Measurements from ENCODE around the gene GUCA2A.

GUCA2A gene

DNA sequence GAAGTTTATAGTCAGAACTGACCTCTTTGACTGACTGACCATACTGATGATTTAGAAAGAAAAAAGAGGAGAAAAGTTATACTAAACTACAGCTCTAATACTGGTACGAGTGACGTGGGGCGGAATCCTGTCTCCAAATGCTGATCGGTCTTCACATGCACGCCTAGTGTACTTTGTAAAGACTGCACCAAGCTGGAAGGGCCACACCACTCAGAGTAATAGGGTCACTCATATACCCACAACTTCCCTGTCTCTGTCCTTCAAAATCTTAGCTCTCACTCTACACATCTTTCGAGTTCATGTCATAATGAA is 19.4 kb upstream of the GUCA2A start:
- TF ChIP-seq, protein P1, sequence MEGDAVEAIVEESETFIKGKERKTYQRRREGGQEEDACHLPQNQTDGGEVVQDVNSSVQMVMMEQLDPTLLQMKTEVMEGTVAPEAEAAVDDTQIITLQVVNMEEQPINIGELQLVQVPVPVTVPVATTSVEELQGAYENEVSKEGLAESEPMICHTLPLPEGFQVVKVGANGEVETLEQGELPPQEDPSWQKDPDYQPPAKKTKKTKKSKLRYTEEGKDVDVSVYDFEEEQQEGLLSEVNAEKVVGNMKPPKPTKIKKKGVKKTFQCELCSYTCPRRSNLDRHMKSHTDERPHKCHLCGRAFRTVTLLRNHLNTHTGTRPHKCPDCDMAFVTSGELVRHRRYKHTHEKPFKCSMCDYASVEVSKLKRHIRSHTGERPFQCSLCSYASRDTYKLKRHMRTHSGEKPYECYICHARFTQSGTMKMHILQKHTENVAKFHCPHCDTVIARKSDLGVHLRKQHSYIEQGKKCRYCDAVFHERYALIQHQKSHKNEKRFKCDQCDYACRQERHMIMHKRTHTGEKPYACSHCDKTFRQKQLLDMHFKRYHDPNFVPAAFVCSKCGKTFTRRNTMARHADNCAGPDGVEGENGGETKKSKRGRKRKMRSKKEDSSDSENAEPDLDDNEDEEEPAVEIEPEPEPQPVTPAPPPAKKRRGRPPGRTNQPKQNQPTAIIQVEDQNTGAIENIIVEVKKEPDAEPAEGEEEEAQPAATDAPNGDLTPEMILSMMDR (IDR thresholded peaks at IDR 0.05; ENCODE audit: insufficient read depth, missing control alignments) = no peak
- DNase-seq (ENCODE audit: insufficient read length, low spot score) = no peak
- no peak for FAIRE-seq

DNA sequence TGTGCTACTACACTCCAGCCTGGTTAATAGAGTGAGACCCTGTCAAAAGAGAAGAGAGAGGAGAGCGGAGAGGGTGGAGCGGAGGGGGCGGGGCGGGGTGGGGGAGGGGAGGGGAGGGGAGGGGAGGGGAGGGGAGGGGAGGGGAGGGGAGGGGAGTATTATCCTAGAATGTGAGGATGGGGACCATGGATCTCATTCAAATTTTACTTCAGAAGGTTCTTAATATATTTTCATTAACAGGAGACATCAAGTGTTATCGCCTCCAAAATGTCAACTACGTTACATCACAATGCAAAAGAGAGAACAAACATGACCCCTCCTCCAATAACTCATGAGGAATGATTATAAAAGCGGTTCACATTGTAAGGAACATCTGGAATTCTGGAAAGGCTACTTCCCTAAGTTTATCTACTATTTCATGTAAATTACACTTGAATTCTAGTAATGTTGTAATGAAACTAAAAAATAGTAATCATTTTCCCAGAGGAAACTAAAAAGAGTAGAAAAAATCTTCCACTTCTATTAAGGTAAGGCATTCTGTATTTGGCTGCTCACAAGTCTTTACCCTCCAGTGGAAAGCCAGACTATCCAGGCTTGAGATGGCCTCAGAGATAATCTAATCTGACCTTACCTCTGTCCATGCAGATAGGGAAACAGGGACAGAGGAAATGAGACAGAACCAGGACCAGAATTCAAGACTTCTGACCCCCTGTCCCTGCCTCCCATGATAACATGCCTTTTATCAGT is 18.8 kb upstream of the GUCA2A start:
- DNase-seq (ENCODE audit: insufficient read length, low spot score) (no peak), FAIRE-seq (no peak)
- TF ChIP-seq, protein P1 (IDR thresholded peaks at IDR 0.05; ENCODE audit: insufficient read depth, missing control alignments) = no peak

DNA sequence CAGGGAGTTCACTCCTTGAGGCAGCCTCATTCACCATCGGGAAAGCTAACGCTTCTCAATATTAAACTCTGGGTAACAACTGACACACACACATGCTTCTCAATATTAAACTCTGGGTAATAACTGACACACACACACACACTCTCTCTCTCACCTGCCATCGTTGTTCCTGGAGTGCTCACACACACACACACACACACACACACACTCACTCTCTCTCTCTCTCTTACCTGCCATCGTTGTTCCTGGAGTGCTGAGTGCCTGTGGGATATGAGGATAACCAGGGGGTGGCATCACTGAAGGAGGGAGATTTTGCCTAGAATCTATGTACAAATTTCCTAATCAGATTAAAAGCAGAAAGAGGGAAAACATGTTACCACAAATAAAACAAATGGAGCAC is 17.1 kb upstream of the GUCA2A start:
- TF ChIP-seq, protein P1 (IDR thresholded peaks at IDR 0.05; ENCODE audit: insufficient read depth, missing control alignments) = no peak
- DNase-seq (ENCODE audit: insufficient read length, low spot score) (no peak), FAIRE-seq (no peak)

DNA sequence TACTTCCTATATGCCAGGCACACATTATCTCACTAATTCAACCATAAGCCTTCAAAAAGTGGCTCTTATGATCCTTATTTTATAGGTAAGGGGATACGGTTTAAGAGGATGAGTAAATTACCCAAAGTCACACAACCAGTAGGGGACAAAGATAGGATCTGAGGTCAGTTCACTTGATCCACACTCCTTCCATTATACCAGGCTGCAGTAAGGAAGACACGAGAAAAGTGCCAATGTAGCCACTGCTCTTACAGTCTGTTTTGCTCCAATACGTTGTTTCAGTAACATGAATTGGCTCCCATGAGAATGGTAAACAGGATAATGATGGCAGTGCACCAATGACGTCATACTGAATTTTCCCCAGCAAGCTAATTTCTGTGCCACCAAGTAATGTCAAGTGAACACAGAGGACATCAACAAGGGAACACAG is 15.4 kb upstream of the GUCA2A start:
- DNase-seq (ENCODE audit: insufficient read length, low spot score) = no peak
- no peak for FAIRE-seq
- TF ChIP-seq, protein P1 (IDR thresholded peaks at IDR 0.05; ENCODE audit: insufficient read depth, missing control alignments) = no peak

DNA sequence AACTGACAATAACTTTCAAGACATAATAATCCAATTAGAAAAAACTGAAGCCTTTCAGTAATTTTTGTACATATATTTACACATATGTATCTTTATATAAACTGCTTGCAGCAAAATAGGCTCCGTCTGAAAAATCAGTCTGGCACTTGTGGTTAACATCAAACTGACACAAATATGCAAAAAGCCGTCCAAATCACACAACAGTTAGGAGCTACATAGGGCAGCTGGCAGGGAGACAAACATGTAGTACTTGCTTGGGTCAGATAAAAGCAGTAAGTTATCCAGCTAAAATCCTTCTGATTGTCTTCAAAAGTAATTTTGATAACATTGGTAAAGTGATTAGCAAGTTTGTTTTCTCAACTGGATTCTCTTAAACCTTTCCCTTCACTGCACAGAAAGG is 14.7 kb upstream of the GUCA2A start:
- FAIRE-seq (no peak), DNase-seq (ENCODE audit: insufficient read length, low spot score) (no peak)
- TF ChIP-seq, protein P1 (IDR thresholded peaks at IDR 0.05; ENCODE audit: insufficient read depth, missing control alignments) = no peak

DNA sequence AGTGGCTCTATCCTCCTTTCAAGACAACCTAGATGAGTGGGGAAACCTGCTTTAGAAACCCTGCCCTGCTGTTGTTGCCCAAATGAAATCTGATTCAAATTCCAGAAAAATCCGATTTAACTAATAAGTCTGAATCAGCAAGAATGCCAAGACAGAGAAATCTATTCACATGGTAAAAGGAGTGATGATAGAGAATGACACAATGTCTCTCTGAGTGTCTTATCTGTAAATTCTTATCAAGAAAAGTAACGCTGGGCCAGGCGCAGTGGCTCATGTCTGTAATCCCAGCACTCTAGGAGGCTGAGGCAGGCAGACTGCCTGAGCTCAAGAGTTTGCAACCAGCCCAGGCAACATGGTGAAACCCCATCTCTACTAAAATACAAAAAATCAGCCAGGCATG is 13.7 kb upstream of the GUCA2A start:
- no peak for DNase-seq (ENCODE audit: insufficient read length, low spot score)
- FAIRE-seq = no peak
- TF ChIP-seq, protein P1 (IDR thresholded peaks at IDR 0.05; ENCODE audit: insufficient read depth, missing control alignments) = no peak

DNA sequence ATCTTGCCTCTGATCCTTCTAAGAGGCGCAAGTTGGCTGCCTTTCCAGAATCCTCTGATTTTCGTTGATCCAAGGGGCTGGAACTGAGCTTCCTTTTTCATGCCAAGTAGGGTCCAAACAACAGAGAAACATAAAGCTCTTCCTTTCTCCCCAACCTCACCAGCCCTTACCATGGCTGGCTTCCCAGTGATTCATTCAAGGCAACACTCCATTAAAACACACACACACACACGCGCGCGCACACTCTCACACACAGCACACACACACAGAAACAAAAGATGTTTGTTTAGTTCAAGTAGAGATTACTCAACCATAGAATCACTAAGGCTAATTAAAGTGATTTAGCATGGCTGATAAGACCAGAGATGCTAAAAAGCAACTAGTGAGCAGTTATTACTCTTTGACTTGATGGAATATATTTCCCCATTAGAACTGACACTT is 13.0 kb upstream of the GUCA2A start:
- FAIRE-seq (no peak), DNase-seq (ENCODE audit: insufficient read length, low spot score) (no peak)
- TF ChIP-seq, protein P1 (IDR thresholded peaks at IDR 0.05; ENCODE audit: insufficient read depth, missing control alignments) = no peak
